PC-3 (cell line): ENCODE data around the gene ACSBG1. TPM values are rescaled to one million over a fixed set of nuclear protein-coding genes. Genes with fewer than 3 reads are reported as not detected.

Source experiments
- ATAC-seq: fragments of 200-7000 bp; cut with Tn5 transposase; 2 replicates; pipeline ENCODE4 v1.9.1; 2020; ENCODE audit warnings: mild to moderate bottlenecking, moderate library complexity
- BruUV-seq: library from RNA; stranded (reverse); fragments of 400-500 nt; replicated peaks from 2 replicates; lab custom pipeline; 2021; lab: Mats Ljungman, UMichigan
- CTCF ChIA-PET: fragments of 300-600 bp; sonication (Branson Sonifier 250); formaldehyde crosslinking; loops from one replicate; lab custom pipeline; 2022; ENCODE audit warnings: antibody characterized with exemption; lab: Charles Lee
- POLR2A ChIA-PET: fragments of 300-600 bp; sonication (Branson Sonifier 250); formaldehyde crosslinking; loops from one replicate; lab custom pipeline; 2022; ENCODE audit warnings: antibody characterized with exemption; ENCODE audit not compliant: unreplicated experiment; lab: Charles Lee
- DNase-seq: peaks from one replicate; pipeline ENCODE4 v3.0.0-alpha.2; 2015
- H2AFZ ChIP-seq: fragments of 300-600 bp; sonication (generic); 2 replicates; pipeline ENCODE4 v1.6.0; 2016; ENCODE audit warnings: antibody characterized with exemption, low read length
- H3F3A ChIP-seq: fragments of 300-600 bp; sonication (generic); one replicate; pipeline ENCODE4 v1.6.0; 2017; ENCODE audit warnings: antibody characterized with exemption, low read length, control low read depth, mild to moderate bottlenecking; ENCODE audit not compliant: unreplicated experiment
- H3K27ac ChIP-seq: fragments of 300-600 bp; sonication (generic); 2 replicates; pipeline ENCODE4 v1.5.1; 2016; ENCODE audit warnings: mild to moderate bottlenecking, low read length
- H3K27me3 ChIP-seq: fragments of 300-600 bp; sonication (generic); 2 replicates; pipeline ENCODE4 v1.6.1; 2016; ENCODE audit warnings: low read length, mixed read lengths
- H3K36me3 ChIP-seq: fragments of 300-600 bp; sonication (generic); 2 replicates; pipeline ENCODE4 v1.6.1; 2016; ENCODE audit warnings: low read depth, mixed run types, low read length, mixed read lengths
- H3K4me1 ChIP-seq: fragments of 300-600 bp; sonication (generic); 2 replicates; pipeline ENCODE4 v1.5.1; 2016; ENCODE audit warnings: low read length; ENCODE audit not compliant: insufficient read depth
- H3K4me2 ChIP-seq: fragments of 300-600 bp; sonication (generic); 2 replicates; pipeline ENCODE4 v1.6.0; 2016; ENCODE audit warnings: low read length
- H3K4me3 ChIP-seq: fragments of 300-600 bp; sonication (generic); 2 replicates; pipeline ENCODE4 v1.5.1; 2016; ENCODE audit warnings: mild to moderate bottlenecking, low read length, mixed read lengths
- H3K79me2 ChIP-seq: fragments of 300-600 bp; sonication (generic); 2 replicates; pipeline ENCODE4 v1.6.1; 2017; ENCODE audit warnings: low read length, mixed read lengths
- H3K9ac ChIP-seq: fragments of 300-600 bp; sonication (generic); 2 replicates; pipeline ENCODE4 v1.6.0; 2016; ENCODE audit warnings: mild to moderate bottlenecking, low read length
- H3K9me2 ChIP-seq: fragments of 300-600 bp; sonication (generic); replicated peaks from 2 replicates; pipeline ENCODE4 v1.6.1; 2016; ENCODE audit warnings: mixed run types, low read length, mixed read lengths
- H3K9me3 ChIP-seq: fragments of 300-600 bp; sonication (generic); 2 replicates; pipeline ENCODE4 v1.6.1; 2016; ENCODE audit warnings: low read length, mixed read lengths
- H4K20me1 ChIP-seq: fragments of 300-600 bp; sonication (generic); 2 replicates; pipeline ENCODE4 v1.6.1; 2016; ENCODE audit warnings: low read length, mixed read lengths
- CTCF ChIP-seq: fragments of 300-600 bp; sonication (generic); conservative IDR thresholded peaks from 2 replicates; pipeline ENCODE4 v1.5.1; 2017; ENCODE audit warnings: antibody characterized with exemption, low read depth, mild to moderate bottlenecking, low read length
- EZH2 ChIP-seq: fragments of 300-600 bp; sonication (generic); IDR thresholded peaks from one replicate; pipeline ENCODE4 v1.6.1; 2017; ENCODE audit warnings: antibody characterized with exemption, mild to moderate bottlenecking, low read length; ENCODE audit not compliant: unreplicated experiment
- EZH2phosphoT487 ChIP-seq: fragments of 300-600 bp; sonication (generic); IDR thresholded peaks from 2 replicates; pipeline ENCODE4 v1.6.1; 2018; ENCODE audit warnings: mild to moderate bottlenecking, antibody characterized with exemption, low read length, borderline replicate concordance
- intact Hi-C: fragments of 100-400 bp; cut with micrococcal nuclease; formaldehyde crosslinking; loops from 2 replicates; pipeline ENCODE4 v1.9.0; 2023
- total RNA-seq: library from RNA; depleted of rRNA; stranded (reverse); fragments of >200 nt; gene quantifications from 2 replicates; pipeline ENCODE4 v1.2.3, GENCODE V29; 2014

ACSBG1 gene
- total RNA-seq, 1 experiment from 2014 or later = 0.36 TPM

DNA sequence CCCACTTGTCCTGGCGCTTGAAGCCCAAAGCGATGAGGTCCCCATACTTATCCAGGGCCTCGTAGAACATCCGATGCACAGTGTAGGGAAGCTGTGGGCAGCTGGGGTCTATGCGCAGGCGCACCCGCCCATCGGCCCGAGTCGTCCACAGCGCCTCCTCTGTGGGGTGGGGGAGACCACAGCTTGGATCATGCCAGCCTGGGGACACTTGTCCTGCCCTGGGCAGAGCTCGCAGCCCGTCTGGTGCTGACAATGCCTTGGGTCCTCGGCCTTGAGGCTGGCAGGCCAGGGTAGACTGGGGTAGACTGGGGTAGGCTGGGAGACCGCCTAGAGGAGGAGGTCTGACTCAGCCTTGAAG is 39.8 kb downstream of the ACSBG1 start:
- Histone ChIP-seq H3K9me3 (no peaks in the 10 kb centered on the region), H3K4me1 (no peaks in the 10 kb centered on the region), H3K27ac (no peak overlapping the region), H4K20me1 (no peaks in the 10 kb centered on the region), H3K36me3 (no peaks in the 10 kb centered on the region), H3K27me3 (no peaks in the 10 kb centered on the region), H3K4me3 (no peak overlapping the region), H3K79me2 (no peaks in the 10 kb centered on the region), H3F3A (no peaks in the 10 kb centered on the region), H2AFZ (no peak overlapping the region), H3K4me2 (no peak overlapping the region), H3K9me2 (no peaks in the 10 kb centered on the region), H3K9ac (no peak overlapping the region)
- ChIA-PET POLR2A (no interaction called here), CTCF (no interaction called here)
- no peak for TF ChIP-seq CTCF
- no peak for TF ChIP-seq EZH2
- TF ChIP-seq EZH2phosphoT487 = no peak
- no TSS peak for BruUV-seq
- intact Hi-C loops = no loop called here
- DNase-seq = no peak
- ATAC-seq = no peak

- no peak for TF ChIP-seq CTCF
- no peak for TF ChIP-seq EZH2
- TF ChIP-seq EZH2phosphoT487 = no peak
- ChIA-PET CTCF (no interaction called here), POLR2A (no interaction called here)
- no peaks in the 10 kb centered on the region for H3K9me2 ChIP-seq
- H3K4me2 ChIP-seq = no peak overlapping the region
- H3K4me3 ChIP-seq = no peak overlapping the region
- H4K20me1 ChIP-seq = no peaks in the 10 kb centered on the region
- no peak overlapping the region for H3K9ac ChIP-seq
- intact Hi-C loops = no loop called here
- H3K79me2 ChIP-seq = no peaks in the 10 kb centered on the region
- DNase-seq (no peak), ATAC-seq (no peak)
- H3K27me3 ChIP-seq = no peaks in the 10 kb centered on the region
- no peaks in the 10 kb centered on the region for H3K9me3 ChIP-seq
- no peak overlapping the region for H2AFZ ChIP-seq
- no TSS peak for BruUV-seq
- no peaks in the 10 kb centered on the region for H3K36me3 ChIP-seq
- H3K4me1 ChIP-seq = no peaks in the 10 kb centered on the region
- no peak overlapping the region for H3K27ac ChIP-seq
- no peaks in the 10 kb centered on the region for H3F3A ChIP-seq
Observed at GRCh38 chr15:78193731-78194567, 40.4 kb downstream of the ACSBG1 start.
